Measurements from ENCODE around the gene ADAMTS20. TPM values are rescaled to one million over a fixed set of nuclear protein-coding genes. Genes with fewer than 3 reads are reported as not detected.

ADAMTS20 gene
- total RNA-seq, 1 experiment from 2014 or later, result 6.0 TPM

DNA sequence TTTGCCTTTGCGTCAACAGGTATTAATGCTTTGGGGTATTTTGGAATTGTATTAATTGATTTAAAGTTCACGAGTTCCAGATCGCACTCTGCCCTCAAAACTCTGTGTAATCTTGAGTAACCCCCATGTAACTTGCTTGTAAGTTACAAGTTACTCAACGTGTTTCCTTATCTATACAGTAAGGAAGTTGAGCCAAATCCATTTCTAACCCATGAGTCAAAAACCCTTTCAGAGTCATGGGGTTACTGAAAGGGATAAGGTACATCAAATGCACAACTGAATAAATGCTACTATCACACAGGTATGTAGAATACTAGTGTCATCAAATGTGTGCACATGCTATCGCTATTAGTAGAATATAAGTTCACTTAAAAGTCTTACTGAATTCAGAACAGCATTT, 28.6 kb upstream of the ADAMTS20 start (continued):
- TF ChIP-seq, protein P1, sequence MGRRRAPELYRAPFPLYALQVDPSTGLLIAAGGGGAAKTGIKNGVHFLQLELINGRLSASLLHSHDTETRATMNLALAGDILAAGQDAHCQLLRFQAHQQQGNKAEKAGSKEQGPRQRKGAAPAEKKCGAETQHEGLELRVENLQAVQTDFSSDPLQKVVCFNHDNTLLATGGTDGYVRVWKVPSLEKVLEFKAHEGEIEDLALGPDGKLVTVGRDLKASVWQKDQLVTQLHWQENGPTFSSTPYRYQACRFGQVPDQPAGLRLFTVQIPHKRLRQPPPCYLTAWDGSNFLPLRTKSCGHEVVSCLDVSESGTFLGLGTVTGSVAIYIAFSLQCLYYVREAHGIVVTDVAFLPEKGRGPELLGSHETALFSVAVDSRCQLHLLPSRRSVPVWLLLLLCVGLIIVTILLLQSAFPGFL (CRISPR knock-in tag; IDR thresholded peaks at IDR 0.05; ENCODE audit: borderline replicate concordance), result no peak

- ChIA-PET CTCF (interaction anchor here (0.5 to 1.2 kb wide), 2 partner anchors 134 to 303 kb away, joined by 3 to 4 read pairs; no protein-coding TSS in a partner anchor), POLR2A (interaction anchor here (0.5 to 1.0 kb wide), 2 partner anchors 18 to 27 kb away, joined by 3 read pairs; partner anchors contain the start of gene ADAMTS20)
- Mint-ChIP-seq H3K27me3 (ENCODE audit: low read depth) (no peaks in the 10 kb centered on the region), H3K4me3 (no peak overlapping the region), H3K36me3 (no peaks in the 10 kb centered on the region), H3K4me1 (peaks cover 3% of the 10 kb centered on the region; the same call in 1 of the 2 replicates), H3K27ac (no peak overlapping the region), H3K9me3 (no peaks in the 10 kb centered on the region)
- TF ChIP-seq, protein P2, sequence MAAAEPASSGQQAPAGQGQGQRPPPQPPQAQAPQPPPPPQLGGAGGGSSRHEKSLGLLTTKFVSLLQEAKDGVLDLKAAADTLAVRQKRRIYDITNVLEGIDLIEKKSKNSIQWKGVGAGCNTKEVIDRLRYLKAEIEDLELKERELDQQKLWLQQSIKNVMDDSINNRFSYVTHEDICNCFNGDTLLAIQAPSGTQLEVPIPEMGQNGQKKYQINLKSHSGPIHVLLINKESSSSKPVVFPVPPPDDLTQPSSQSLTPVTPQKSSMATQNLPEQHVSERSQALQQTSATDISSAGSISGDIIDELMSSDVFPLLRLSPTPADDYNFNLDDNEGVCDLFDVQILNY (CRISPR knock-in tag; IDR thresholded peaks at IDR 0.05), result no peak
- TF ChIP-seq IRF2 (CRISPR knock-in tag; IDR thresholded peaks at IDR 0.05; ENCODE audit: borderline replicate concordance, low read depth) (no peak), FOXK1 (CRISPR knock-in tag; IDR thresholded peaks at IDR 0.05) (no peak), SMAD3 (CRISPR knock-in tag; IDR thresholded peaks at IDR 0.05; ENCODE audit: borderline replicate concordance) (no peak), ATF6 (CRISPR knock-in tag; IDR thresholded peaks at IDR 0.05) (no peak), TCF7 (CRISPR knock-in tag; IDR thresholded peaks at IDR 0.05; ENCODE audit: low read depth) (no peak), FOXP1 (CRISPR knock-in tag; IDR thresholded peaks at IDR 0.05; ENCODE audit: borderline replicate concordance) (no peak), ZBTB21 (CRISPR knock-in tag; IDR thresholded peaks at IDR 0.05; ENCODE audit: borderline replicate concordance) (no peak), CREM (CRISPR knock-in tag; IDR thresholded peaks at IDR 0.05) (no peak), MYBL2 (CRISPR knock-in tag; IDR thresholded peaks at IDR 0.05) (no peak), GTF2I (CRISPR knock-in tag; conservative IDR thresholded peaks at IDR 0.05) (no peak), ZNF425 (CRISPR knock-in tag; conservative IDR thresholded peaks at IDR 0.05) (no peak), ZBTB43 (CRISPR knock-in tag; IDR thresholded peaks at IDR 0.05) (no peak), NFATC4 (CRISPR knock-in tag; IDR thresholded peaks at IDR 0.05) (no peak)
- TF ChIP-seq, protein P1 (CRISPR knock-in tag; IDR thresholded peaks at IDR 0.05; ENCODE audit: borderline replicate concordance), result no peak
- TF ChIP-seq, protein P3, sequence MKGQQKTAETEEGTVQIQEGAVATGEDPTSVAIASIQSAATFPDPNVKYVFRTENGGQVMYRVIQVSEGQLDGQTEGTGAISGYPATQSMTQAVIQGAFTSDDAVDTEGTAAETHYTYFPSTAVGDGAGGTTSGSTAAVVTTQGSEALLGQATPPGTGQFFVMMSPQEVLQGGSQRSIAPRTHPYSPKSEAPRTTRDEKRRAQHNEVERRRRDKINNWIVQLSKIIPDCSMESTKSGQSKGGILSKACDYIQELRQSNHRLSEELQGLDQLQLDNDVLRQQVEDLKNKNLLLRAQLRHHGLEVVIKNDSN (CRISPR knock-in tag; IDR thresholded peaks at IDR 0.05), result no peak
- TF ChIP-seq, protein P4, sequence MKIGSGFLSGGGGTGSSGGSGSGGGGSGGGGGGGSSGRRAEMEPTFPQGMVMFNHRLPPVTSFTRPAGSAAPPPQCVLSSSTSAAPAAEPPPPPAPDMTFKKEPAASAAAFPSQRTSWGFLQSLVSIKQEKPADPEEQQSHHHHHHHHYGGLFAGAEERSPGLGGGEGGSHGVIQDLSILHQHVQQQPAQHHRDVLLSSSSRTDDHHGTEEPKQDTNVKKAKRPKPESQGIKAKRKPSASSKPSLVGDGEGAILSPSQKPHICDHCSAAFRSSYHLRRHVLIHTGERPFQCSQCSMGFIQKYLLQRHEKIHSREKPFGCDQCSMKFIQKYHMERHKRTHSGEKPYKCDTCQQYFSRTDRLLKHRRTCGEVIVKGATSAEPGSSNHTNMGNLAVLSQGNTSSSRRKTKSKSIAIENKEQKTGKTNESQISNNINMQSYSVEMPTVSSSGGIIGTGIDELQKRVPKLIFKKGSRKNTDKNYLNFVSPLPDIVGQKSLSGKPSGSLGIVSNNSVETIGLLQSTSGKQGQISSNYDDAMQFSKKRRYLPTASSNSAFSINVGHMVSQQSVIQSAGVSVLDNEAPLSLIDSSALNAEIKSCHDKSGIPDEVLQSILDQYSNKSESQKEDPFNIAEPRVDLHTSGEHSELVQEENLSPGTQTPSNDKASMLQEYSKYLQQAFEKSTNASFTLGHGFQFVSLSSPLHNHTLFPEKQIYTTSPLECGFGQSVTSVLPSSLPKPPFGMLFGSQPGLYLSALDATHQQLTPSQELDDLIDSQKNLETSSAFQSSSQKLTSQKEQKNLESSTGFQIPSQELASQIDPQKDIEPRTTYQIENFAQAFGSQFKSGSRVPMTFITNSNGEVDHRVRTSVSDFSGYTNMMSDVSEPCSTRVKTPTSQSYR (CRISPR knock-in tag; IDR thresholded peaks at IDR 0.05), result no peak
- ATAC-seq (no peak), DNase-seq (ENCODE audit: low spot score) (no peak)
These were observed 27.2 kb upstream of the ADAMTS20 start for GRCh38 chr12:43579206-43579605.

Measured in WTC11 (cell line).